Karpas-422 (cell line): ENCODE data around the gene PPP1R18. TPM values are rescaled to one million over a fixed set of nuclear protein-coding genes. Genes with fewer than 3 reads are reported as not detected.
A peak's percentile ranks its signal among the peaks of the same experiment; 100 is the strongest.
"Not testable (repeated sequence)": the region's sequence is repeated elsewhere in the genome, so short reads cannot be mapped to it uniquely, and the experiment has no call there.

ENCODE experiments used
- DNase-seq: peaks from one replicate; pipeline ENCODE4 v3.0.0-alpha.2; 2015
- H2AFZ ChIP-seq: fragments of 200-600 bp; sonication (generic); 2 replicates; pipeline ENCODE4 v1.6.1; 2014; ENCODE audit warnings: antibody characterized with exemption, low read length, mixed read lengths
- H3K27ac ChIP-seq: fragments of 200-600 bp; sonication (generic); 2 replicates; pipeline ENCODE4 v1.5.1; 2014; ENCODE audit warnings: mild to moderate bottlenecking, low read length, moderate library complexity
- H3K27me3 ChIP-seq: fragments of 200-600 bp; sonication (generic); 2 replicates; pipeline ENCODE4 v1.6.1; 2014; ENCODE audit warnings: low read length, mixed read lengths
- H3K36me3 ChIP-seq: fragments of 200-600 bp; sonication (generic); 2 replicates; pipeline ENCODE4 v1.6.1; 2014; ENCODE audit warnings: low read length, mixed read lengths; ENCODE audit not compliant: insufficient read depth
- H3K4me1 ChIP-seq: fragments of 200-600 bp; sonication (generic); 2 replicates; pipeline ENCODE4 v1.6.1; 2014; ENCODE audit warnings: mild to moderate bottlenecking, low read length, mixed read lengths
- H3K4me2 ChIP-seq: fragments of 200-600 bp; sonication (generic); 2 replicates; pipeline ENCODE4 v1.6.1; 2014; ENCODE audit warnings: low read length, low read depth, mild to moderate bottlenecking; ENCODE audit not compliant: poor library complexity, severe bottlenecking
- H3K4me3 ChIP-seq: fragments of 200-600 bp; sonication (generic); 2 replicates; pipeline ENCODE4 v1.5.1; 2014; ENCODE audit warnings: mild to moderate bottlenecking, antibody characterized with exemption, low read length, mixed read lengths
- H3K79me2 ChIP-seq: fragments of 200-600 bp; sonication (generic); 2 replicates; pipeline ENCODE4 v1.6.1; 2014; ENCODE audit warnings: mild to moderate bottlenecking, low read length, mixed read lengths
- H3K9ac ChIP-seq: fragments of 200-600 bp; sonication (generic); 2 replicates; pipeline ENCODE4 v1.6.0; 2014; ENCODE audit warnings: low read length
- H3K9me2 ChIP-seq: fragments of 200-600 bp; sonication (generic), shearing (Covaris generic); replicated peaks from 2 replicates; pipeline ENCODE4 v1.6.0; 2014; ENCODE audit warnings: mild to moderate bottlenecking, low read length, moderate library complexity; ENCODE audit not compliant: insufficient read depth
- H3K9me3 ChIP-seq: fragments of 300-700, 200-600 bp; sonication (generic); 2 replicates; pipeline ENCODE4 v1.6.1; 2014; ENCODE audit warnings: low read length, mixed read lengths
- H4K20me1 ChIP-seq: fragments of 200-600 bp; sonication (generic); 2 replicates; pipeline ENCODE4 v1.6.1; 2014; ENCODE audit warnings: mild to moderate bottlenecking, antibody characterized with exemption, low read length, low read depth; ENCODE audit not compliant: insufficient read depth
- total RNA-seq: library from RNA; depleted of rRNA; stranded (reverse); fragments of >200 nt; shearing (Covaris generic); gene quantifications from 2 replicates; pipeline ENCODE4 v1.2.3, GENCODE V29; 2014; ENCODE audit warnings: low replicate concordance

PPP1R18 gene
- total RNA-seq, 1 experiment from 2014 or later, result 69.8 TPM

- Histone ChIP-seq H3K36me3 (peaks cover 30% of the 10 kb centered on the region), H4K20me1 (peaks cover 27% of the 10 kb centered on the region), H3K79me2 (peaks cover 53% of the 10 kb centered on the region), H3K4me3 (peak overlapping the region; percentile 98), H3K27me3 (no peaks in the 10 kb centered on the region), H3K27ac (peak overlapping the region; percentile 99), H3K9ac (peak overlapping the region; percentile 96), H2AFZ (no peak overlapping the region), H3K4me2 (peak overlapping the region; percentile 95), H3K9me3 (no peaks in the 10 kb centered on the region), H3K9me2 (no peaks in the 10 kb centered on the region), H3K4me1 (peaks cover 37% of the 10 kb centered on the region)
- peak; percentile 97 for DNase-seq
These were observed 35.0 kb upstream of the PPP1R18 start for GRCh38 chr6:30721198-30722024.

GRCh38 chr6:30720738-30721197 lies 34.3 kb upstream of the PPP1R18 start:
- peak overlapping the region; percentile 95 for H3K4me2 ChIP-seq

GRCh38 chr6:30719791-30720737 lies 33.6 kb upstream of the PPP1R18 start, which contains the start of gene TUBB:
TSS of gene TUBB (plus strand) at chr6:30720352. CDS start at chr6:30720507, 155 bp downstream.
- Histone ChIP-seq H3K9me3 (no peaks in the 10 kb centered on the region), H3K36me3 (peaks cover 28% of the 10 kb centered on the region), H3K27me3 (no peaks in the 10 kb centered on the region), H2AFZ (no peak within 1 kb of the TSS), H3K4me3 (peak within 1 kb of the TSS; percentile 98), H3K79me2 (peaks cover 60% of the 10 kb centered on the region), H3K9ac (peak within 1 kb of the TSS; percentile 96), H3K27ac (peak within 1 kb of the TSS; percentile 99), H4K20me1 (peaks cover 27% of the 10 kb centered on the region), H3K4me2 (peak within 1 kb of the TSS; percentile 95), H3K4me1 (peaks cover 43% of the 10 kb centered on the region), H3K9me2 (no peaks in the 10 kb centered on the region)
- peak; percentile 98 for DNase-seq

More at GRCh38 chr6:30720738-30721197, 34.3 kb upstream of the PPP1R18 start:
- H3K9ac ChIP-seq, result peak overlapping the region; percentile 96
- no peak overlapping the region for H2AFZ ChIP-seq
- H3K79me2 ChIP-seq, result peaks cover 60% of the 10 kb centered on the region
- DNase-seq, result peak; percentile 94
- no peaks in the 10 kb centered on the region for H3K27me3 ChIP-seq
- no peaks in the 10 kb centered on the region for H3K9me2 ChIP-seq
- H3K4me3 ChIP-seq, result peak overlapping the region; percentile 98
- H3K36me3 ChIP-seq, result peaks cover 30% of the 10 kb centered on the region
- peaks cover 27% of the 10 kb centered on the region for H4K20me1 ChIP-seq
- peak overlapping the region; percentile 99 for H3K27ac ChIP-seq
- no peaks in the 10 kb centered on the region for H3K9me3 ChIP-seq
- H3K4me1 ChIP-seq, result peaks cover 43% of the 10 kb centered on the region

DNA sequence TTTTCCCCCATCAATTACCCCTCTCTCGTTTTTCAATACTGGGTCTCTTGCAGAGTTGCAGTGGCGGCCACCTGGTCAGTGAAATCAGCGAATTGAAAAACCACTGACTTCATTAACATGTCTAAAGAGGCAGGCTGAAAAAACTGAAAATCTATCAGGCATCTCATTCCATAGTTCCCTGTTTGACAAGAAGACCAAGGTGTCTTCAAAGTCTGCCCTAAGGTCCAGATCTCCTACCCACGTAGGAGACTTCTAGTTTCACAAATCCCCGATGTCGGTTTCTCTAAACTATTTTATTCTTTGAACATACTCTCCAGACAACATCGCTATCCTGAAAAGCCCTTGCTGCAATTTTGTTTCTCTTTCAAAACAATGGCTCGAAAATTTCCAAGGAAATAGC lies 32.9 kb upstream of the PPP1R18 start:
- Histone ChIP-seq H3K9me3 (no peaks in the 10 kb centered on the region), H2AFZ (no peak overlapping the region), H3K9ac (peak overlapping the region; percentile 89), H3K4me2 (peak overlapping the region; percentile 95), H3K27ac (peak overlapping the region; percentile 99), H3K36me3 (peaks cover 24% of the 10 kb centered on the region), H3K27me3 (no peaks in the 10 kb centered on the region), H3K4me3 (peak overlapping the region; percentile 98), H3K4me1 (peaks cover 43% of the 10 kb centered on the region), H3K9me2 (no peaks in the 10 kb centered on the region), H4K20me1 (peaks cover 27% of the 10 kb centered on the region), H3K79me2 (peaks cover 60% of the 10 kb centered on the region)
- DNase-seq, result peak; percentile 75

GRCh38 chr6:30717845-30718720 lies 31.6 kb upstream of the PPP1R18 start:
- Histone ChIP-seq H3K27ac (peak overlapping the region; percentile 99), H3K9ac (peak overlapping the region; percentile 89), H3K79me2 (peaks cover 56% of the 10 kb centered on the region), H3K36me3 (peaks cover 18% of the 10 kb centered on the region), H3K4me2 (peak overlapping the region; percentile 95), H3K4me3 (peak overlapping the region; percentile 98), H3K4me1 (peaks cover 41% of the 10 kb centered on the region), H4K20me1 (peaks cover 17% of the 10 kb centered on the region)
- H2AFZ ChIP-seq, H3K27me3 ChIP-seq, H3K9me3 ChIP-seq, H3K9me2 ChIP-seq: not testable (repeated sequence)
- peak; percentile 59 for DNase-seq

DNA sequence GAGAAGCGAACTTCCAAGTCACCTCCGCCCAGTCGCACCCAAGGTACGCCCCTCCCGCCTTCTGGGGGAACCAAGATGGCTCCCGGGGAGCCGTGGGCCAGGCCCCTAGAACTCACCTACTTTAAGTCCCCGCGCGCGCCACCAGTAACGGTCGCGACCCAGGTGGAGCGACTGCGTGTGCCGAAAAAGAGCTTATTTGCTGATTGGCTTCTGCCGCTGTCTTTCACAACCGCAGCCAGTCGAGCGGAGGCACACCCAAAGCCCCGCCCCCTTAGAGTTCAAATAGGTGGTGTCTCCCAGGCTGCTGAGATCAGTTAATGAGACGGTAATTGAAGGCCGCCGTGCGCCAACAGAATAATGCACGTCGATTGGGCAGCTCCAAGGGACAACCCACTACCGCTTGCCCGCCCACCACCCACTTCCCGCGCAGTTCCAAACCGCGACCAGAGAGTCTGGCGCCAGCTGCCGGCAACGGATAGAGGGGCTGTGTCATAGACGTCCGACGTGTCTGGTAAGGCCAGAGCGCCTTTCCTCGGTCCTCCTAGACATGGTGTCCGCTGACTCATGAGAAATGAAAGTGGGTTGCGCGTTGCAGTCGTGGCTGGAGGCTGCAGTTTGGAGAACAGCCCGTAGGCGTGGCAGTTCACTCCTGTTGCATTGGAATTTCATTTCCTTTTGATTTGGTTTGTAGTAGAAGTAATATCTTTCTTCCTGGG lies 30.8 kb upstream of the PPP1R18 start, which contains the start of gene MDC1:
MDC1 (minus strand) TSS at position 153 of the 716 bp plus-strand sequence. CDS start 2,106 bp downstream, outside the sequence.
- Histone ChIP-seq H3K4me3 (peak within 1 kb of the TSS; percentile 98), H3K4me2 (peak within 1 kb of the TSS; percentile 98), H3K79me2 (peaks cover 48% of the 10 kb centered on the region), H3K9me3 (no peaks in the 10 kb centered on the region), H3K9me2 (no peaks in the 10 kb centered on the region), H3K27ac (peak within 1 kb of the TSS; percentile 99), H3K9ac (peak within 1 kb of the TSS; percentile 89), H4K20me1 (peaks cover 9% of the 10 kb centered on the region), H3K27me3 (no peaks in the 10 kb centered on the region), H3K36me3 (peaks cover 16% of the 10 kb centered on the region), H2AFZ (no peak within 1 kb of the TSS; the same call in 1 of the 2 replicates), H3K4me1 (peaks cover 33% of the 10 kb centered on the region)
- DNase-seq, result peak; percentile 100

DNA sequence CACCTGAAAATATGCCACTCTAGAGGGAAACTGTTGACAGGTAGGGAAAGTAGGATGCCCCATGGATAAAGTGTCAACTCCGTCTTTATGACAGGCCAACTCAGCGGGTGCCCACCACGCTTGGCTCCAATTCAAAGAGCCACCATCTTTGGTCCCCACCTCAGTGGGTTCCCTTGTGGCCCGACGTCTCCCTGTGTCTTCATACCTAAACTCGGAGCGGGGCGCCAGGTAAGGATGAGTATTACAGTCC lies 30.4 kb upstream of the PPP1R18 start:
- Histone ChIP-seq H3K9ac (peak overlapping the region; percentile 87), H3K4me3 (peak overlapping the region; percentile 89), H3K9me3 (no peaks in the 10 kb centered on the region), H3K27me3 (no peaks in the 10 kb centered on the region), H3K36me3 (peaks cover 14% of the 10 kb centered on the region), H3K79me2 (peaks cover 43% of the 10 kb centered on the region), H3K9me2 (no peaks in the 10 kb centered on the region), H3K4me2 (peak overlapping the region; percentile 98), H4K20me1 (peaks cover 4% of the 10 kb centered on the region), H3K27ac (peak overlapping the region; percentile 89), H2AFZ (no peak overlapping the region; the same call in 1 of the 2 replicates), H3K4me1 (peaks cover 28% of the 10 kb centered on the region)
- DNase-seq, result no peak
